ENCODE measurements around the gene NDUFA8. TPM values are rescaled to one million over a fixed set of nuclear protein-coding genes. Genes with fewer than 3 reads are reported as not detected.
A peak's percentile ranks its signal among the peaks of the same experiment; 100 is the strongest.

NDUFA8 gene
- total RNA-seq, 1 experiment from 2014 or later: 107 TPM

DNA sequence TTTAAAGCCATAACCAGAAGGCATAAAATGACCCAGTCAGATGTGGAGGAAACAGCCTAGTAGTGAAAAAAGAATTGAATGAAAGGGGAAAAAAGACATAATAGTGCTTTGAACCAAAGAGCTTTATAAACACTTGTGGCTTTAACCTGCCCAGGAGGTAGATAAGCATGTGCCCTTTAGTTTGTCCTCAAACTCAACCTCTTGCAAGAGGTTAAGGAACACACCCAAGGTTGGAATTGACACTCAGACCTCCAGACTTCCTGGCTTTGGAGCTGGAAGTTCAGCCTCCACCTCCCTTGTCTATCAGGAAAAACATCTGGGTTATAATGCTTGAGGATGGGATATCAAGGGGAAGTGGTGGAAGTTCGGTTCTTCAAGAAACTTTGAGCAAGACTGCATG is 16.3 kb downstream of the NDUFA8 start:
- no peak for DNase-seq (ENCODE audit: low spot score)
- in situ Hi-C loops (cut with HindIII; ENCODE audit: low sequenced_read_pairs): no loop called here

GRCh38 chr9:122141671-122142070 is 17.9 kb downstream of the NDUFA8 start:
- in situ Hi-C loops (cut with HindIII; ENCODE audit: low sequenced_read_pairs): no loop called here
- DNase-seq (ENCODE audit: low spot score): no peak

GRCh38 chr9:122140368-122141193 is 19.0 kb downstream of the NDUFA8 start:
- DNase-seq (ENCODE audit: low spot score): no peak
- in situ Hi-C loops (cut with HindIII; ENCODE audit: low sequenced_read_pairs): no loop called here

DNA sequence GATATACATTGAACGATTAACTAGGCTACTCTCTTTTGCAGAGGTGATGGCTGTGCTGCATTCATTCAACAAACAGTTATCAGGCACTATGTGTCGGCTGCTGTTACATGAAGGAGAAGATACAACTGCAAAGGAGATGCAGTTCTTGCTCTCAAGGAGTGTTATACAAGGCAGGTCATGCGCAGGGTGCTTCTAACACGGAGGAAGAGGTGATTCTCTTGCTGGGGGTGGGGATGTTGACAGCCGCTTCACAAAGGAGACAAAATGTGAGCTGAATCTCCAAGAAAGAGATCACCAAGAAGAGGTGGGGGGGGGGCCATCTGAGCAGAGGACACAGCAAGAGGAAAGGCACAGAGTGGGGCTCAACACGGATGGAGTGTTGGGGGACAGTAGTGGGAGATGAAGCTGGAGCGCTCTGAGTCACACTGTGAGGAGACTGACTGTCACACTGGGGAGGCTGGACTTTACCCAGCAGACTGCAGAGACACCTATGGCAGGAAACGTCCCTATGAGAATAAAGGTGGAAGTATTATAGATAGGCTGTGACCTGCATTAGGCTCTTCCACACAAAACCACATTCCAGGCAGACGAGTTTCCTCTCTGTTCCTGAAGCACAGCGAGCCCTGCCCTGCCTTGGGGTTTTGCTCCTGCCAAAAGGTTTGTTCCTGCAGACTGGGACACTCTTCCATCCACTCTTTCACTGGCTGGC is 20.9 kb downstream of the NDUFA8 start:
- no peak for DNase-seq (ENCODE audit: low spot score)
- in situ Hi-C loops (cut with HindIII; ENCODE audit: low sequenced_read_pairs): no loop called here

DNA sequence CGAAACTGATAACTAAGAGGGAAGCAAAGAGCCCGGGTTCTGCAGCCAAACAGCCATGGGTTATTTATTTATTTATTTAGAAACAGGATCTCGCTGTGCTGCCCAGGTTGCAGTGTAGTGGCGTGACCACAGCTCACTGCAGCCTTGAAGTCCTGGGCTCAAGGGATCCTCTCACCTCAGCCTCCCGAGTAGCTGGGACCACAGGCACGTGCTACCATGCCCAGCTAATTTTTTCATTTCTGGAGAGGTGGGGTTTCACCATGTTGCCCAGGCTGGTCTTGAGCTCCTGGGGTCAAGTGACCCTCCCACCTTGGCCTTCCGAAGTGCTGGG is 24.1 kb downstream of the NDUFA8 start:
- no peak for DNase-seq (ENCODE audit: low spot score)
- in situ Hi-C loops (cut with HindIII; ENCODE audit: low sequenced_read_pairs): no loop called here

GRCh38 chr9:122134822-122135528 is 24.6 kb downstream of the NDUFA8 start:
- in situ Hi-C loops (cut with HindIII; ENCODE audit: low sequenced_read_pairs): no loop called here
- no peak for DNase-seq (ENCODE audit: low spot score)

DNA sequence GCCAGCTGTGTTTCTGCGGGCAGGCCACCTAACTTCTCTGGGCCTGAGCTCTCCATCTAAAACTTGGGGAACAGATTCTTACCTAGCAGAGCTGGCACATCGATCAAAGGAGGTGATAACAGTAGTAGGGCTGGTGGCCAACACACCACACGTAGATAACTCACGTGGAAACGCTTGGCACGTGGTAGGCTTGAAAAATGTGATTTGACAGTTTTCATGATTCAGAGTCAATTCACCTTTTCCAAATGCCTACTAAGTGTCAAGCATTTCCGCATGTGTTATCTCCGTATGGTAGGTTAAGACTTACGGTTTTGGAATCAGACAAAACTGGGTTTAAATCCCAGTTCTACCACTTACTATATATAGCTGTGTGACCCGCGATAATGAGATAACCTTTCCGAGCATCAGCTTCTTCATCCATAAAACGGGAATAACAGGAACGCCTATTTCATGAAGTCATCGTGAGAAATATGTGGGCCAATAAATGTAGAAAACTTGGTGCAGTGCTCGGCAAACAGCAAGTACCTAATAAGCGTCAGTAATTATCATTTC is 25.5 kb downstream of the NDUFA8 start:
- no peak for DNase-seq (ENCODE audit: low spot score)
- in situ Hi-C loops (cut with HindIII; ENCODE audit: low sequenced_read_pairs): no loop called here

DNA sequence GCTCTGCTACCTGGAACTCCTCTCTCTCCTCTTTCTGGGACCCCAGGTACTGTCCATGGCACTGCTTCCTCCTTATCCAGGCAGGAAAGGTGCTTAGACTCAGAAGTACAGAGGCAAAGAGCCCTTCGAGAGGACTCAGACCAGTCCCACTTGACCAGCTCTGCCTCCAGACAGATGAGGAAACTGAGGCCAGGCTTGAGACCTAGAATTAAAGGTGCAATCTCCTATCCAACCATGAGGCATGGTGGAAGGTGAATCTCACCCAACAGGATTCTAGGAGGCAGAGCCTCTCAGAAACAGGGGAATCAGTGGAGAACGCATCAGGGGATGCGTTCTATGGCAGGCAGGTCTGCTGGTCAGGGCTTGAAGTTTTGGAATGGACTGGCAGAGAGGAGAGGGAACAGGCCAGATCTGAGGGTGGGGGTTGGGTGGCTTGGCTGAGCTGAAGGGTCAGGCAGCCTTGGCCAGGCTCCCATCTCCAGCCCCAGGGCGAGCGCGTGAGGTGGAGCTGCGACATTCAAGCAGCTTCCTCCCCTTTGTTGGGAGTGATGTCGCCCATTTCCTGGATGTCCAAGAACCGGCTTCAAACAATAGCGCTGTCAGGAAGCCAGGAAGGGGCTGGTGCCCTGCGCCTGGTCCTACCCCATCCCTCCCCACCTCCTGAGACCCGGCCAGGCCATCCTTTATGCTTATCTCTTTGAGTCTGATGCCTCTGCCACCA is 26.2 kb downstream of the NDUFA8 start:
- in situ Hi-C loops (cut with HindIII; ENCODE audit: low sequenced_read_pairs): no loop called here
- no peak for DNase-seq (ENCODE audit: low spot score)

- in situ Hi-C loops (cut with HindIII; ENCODE audit: low sequenced_read_pairs): no loop called here
- DNase-seq (ENCODE audit: low spot score): no peak
Measured at GRCh38 chr9:122132539-122132938, 27.0 kb downstream of the NDUFA8 start.

- in situ Hi-C loops (cut with HindIII; ENCODE audit: low sequenced_read_pairs): no loop called here
- peak; percentile 84 for DNase-seq (ENCODE audit: low spot score)
Measured at GRCh38 chr9:122131401-122132001, 28.1 kb downstream of the NDUFA8 start.

- DNase-seq (ENCODE audit: low spot score): no peak
- in situ Hi-C loops (cut with HindIII; ENCODE audit: low sequenced_read_pairs): no loop called here
Measured at GRCh38 chr9:122130837-122131236, 28.7 kb downstream of the NDUFA8 start.

- no peak for DNase-seq (ENCODE audit: low spot score)
- in situ Hi-C loops (cut with HindIII; ENCODE audit: low sequenced_read_pairs): no loop called here
Measured at GRCh38 chr9:122129969-122130368, 29.6 kb downstream of the NDUFA8 start.

DNA sequence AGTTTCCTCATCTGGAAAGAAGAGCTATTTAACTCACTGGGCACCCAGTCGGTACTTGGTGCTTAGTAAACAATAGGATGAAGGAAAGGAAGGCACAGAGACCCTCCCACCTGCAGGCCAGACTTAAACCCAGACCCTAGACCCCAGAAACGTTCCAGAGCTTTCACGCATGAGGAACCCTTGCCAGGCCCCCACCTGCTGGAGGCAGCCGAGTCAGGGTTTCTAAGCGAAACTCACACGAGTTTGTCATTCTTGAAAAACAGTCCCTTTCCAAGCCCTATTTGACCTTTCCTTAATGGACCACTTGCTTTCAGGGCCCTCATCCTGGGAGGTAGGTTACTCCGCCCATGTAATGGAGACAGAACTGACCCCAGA is 30.6 kb downstream of the NDUFA8 start:
- in situ Hi-C loops (cut with HindIII; ENCODE audit: low sequenced_read_pairs): no loop called here
- DNase-seq (ENCODE audit: low spot score): no peak

DNA sequence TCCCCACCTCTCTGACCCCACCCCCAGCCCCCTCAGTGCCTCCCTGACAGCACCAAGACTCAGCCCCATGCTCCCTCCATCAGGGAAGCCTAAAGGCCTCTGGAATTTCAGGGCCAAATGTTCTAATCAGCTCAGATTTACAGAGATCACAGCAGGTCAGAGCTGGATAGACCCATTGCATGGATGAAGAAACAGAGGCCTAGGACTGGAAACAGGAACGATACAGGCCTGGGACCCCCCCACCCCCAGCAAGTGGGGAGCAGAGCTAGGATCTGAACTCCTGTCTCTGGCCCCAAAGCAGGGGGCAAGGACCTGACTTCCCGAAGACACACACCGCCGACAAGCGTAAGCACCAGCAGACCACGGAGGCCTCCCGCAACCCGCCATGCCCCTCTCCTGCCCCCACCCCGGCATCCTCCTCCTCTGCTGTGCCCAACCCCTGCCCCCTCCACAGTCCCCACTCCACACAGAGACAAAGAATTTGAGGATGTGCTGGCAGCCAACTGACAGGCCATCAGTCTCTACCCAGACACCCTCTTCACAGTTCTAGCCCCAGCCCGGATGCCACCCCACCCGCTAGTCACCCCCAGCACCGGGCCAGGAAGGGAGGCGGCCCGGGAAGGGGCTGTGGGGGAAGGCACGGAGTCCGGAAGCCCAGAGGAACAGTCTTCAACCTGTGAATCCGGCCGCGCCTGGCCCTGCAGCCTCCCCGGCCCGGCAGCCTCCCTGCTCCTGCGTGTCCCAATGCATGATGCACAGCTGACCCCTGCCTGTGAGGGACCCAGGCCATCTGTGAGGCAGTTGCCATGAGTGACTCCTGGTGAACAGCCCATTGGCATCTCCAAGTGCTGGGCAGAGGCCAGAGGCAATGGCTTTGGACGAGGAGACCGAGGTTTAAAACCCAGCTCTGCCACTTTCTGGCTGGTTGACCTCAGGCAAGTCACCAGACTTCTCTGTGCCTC is 31.3 kb downstream of the NDUFA8 start:
- in situ Hi-C loops (cut with HindIII; ENCODE audit: low sequenced_read_pairs): no loop called here

GRCh38 chr9:122127396-122127798 is 32.2 kb downstream of the NDUFA8 start:
- no peak for DNase-seq (ENCODE audit: low spot score)
- in situ Hi-C loops (cut with HindIII; ENCODE audit: low sequenced_read_pairs): no loop called here

More for the DNA sequence above, 31.3 kb downstream of the NDUFA8 start:
- DNase-seq (ENCODE audit: low spot score): no peak

DNA sequence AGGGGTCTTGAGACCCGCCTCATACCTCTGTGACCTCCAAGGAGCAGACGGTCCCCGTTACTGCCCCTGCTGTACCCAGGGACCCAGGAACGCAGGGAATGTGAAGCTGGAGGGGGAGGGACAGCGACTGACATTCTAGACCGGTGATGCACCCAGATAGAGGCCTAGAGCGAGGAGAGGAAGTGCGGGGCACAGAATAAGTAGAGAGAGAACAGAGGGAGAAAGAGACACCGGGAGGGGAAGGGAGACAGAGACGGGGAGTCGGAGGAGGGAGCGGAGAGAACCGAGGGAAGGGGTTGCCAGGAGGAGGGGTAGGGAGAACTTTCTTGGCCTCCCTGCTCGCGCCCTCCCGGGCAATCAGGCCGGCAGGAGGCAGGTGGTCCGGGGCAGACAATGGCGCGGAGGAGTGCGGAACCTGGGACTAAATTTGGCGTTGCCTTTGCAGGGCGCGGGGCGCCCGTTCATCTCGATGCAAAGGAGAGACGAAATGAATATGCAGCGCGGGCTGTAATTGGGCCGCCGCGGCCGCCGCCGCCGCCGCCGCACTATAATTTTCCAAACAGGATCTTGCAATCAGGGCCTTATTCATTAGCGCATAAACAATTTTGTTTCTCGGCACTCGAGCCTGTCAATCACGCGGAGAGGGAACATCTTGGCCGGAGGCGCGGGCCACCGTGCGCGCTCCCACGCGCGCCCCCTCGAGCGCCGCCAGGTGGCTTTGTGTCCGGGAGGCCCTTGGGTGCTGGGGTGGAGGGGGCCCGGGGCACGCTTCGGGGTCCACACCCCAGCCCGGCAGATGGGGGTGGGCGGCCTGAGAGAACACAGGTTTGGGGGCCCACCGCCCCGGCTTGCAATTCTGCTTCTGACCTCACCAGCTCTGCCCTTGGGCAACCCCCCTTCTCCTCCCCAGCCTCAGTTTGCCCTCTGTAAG is 33.0 kb downstream of the NDUFA8 start:
- peak; percentile 40 for DNase-seq (ENCODE audit: low spot score)
- in situ Hi-C loops (cut with HindIII; ENCODE audit: low sequenced_read_pairs): no loop called here
